ENCODE data around the gene ZNF681.

GRCh38 chr19:23772675-23773063 is 14.0 kb upstream of the ZNF681 start:
- no peak for TF ChIP-seq CTCF (IDR thresholded peaks at IDR 0.05; ENCODE audit: low read length)
- no peak for TF ChIP-seq EZH2 (IDR thresholded peaks at IDR 0.05; ENCODE audit: borderline replicate concordance, low read length)
